Right lobe of liver (tissue), 6 donors: ENCODE measurements around the gene SDK1. TPM values are rescaled to one million over a fixed set of nuclear protein-coding genes. Genes with fewer than 3 reads are reported as not detected.
A peak's percentile ranks its signal among the peaks of the same experiment; 100 is the strongest.

Experiments
- ATAC-seq, 4 donors: fragments of 200-7000 bp; cut with Tn5 transposase; one replicate each; pipeline ENCODE4 v1.9.1; 2020; ENCODE audit warnings: mild to moderate bottlenecking in 4 of 4, moderate library complexity in 4 of 4
- DNase-seq, 3 donors: peaks; one replicate each; pipeline ENCODE4 v3.0.0-alpha.2; 2020
- H3K27ac ChIP-seq, 3 donors: fragments of 200-600 bp; one replicate each; pipeline ENCODE4 v1.8.0; 2022
- H3K27me3 ChIP-seq, 2 donors: fragments of 200-600 bp; one replicate each; pipeline ENCODE4 v1.8.0; 2022
- H3K36me3 ChIP-seq, 4 donors: fragments of 200-600 bp; sonication (generic) in 1 of 4; one replicate each; pipeline versions ENCODE4 v1.5.1 to v1.8.0; 2017 to 2022; ENCODE audit warnings: control low read depth in 1 of 4
- H3K4me1 ChIP-seq, 4 donors: fragments of 200-600 bp; sonication (generic) in 1 of 4; one replicate each; pipeline versions ENCODE4 v1.5.1 to v1.8.0; 2017 to 2022; ENCODE audit warnings: control low read depth in 1 of 4
- H3K4me3 ChIP-seq, 3 donors: fragments of 200-600 bp; one replicate each; pipeline ENCODE4 v1.8.0; 2022
- H3K9me3 ChIP-seq, 4 donors: fragments of 200-600 bp; sonication (generic) in 1 of 4; one replicate each; pipeline versions ENCODE4 v1.5.1 to v1.8.0; 2017 to 2022; ENCODE audit warnings: control low read depth in 1 of 4
- CTCF ChIP-seq, 4 donors: fragments of 200-600 bp in 3 of 4; fragments of 450-650 bp in 1 of 4; IDR thresholded peaks; one replicate each; pipeline versions ENCODE4 v1.5.1 to v1.8.0; 2016 to 2022; ENCODE audit warnings: antibody characterized with exemption in 4 of 4, mild to moderate bottlenecking in 2 of 4
- POLR2A ChIP-seq: fragments of 450-650 bp; IDR thresholded peaks from one replicate; pipeline ENCODE4 v1.6.1; 2017; ENCODE audit warnings: antibody characterized with exemption, mild to moderate bottlenecking
- WGBS: methylation state at CpG from one replicate; pipeline ENCODE4 v1.1.6; 2018; ENCODE audit warnings: low coverage, low lambda C conversion rate; ENCODE audit not compliant: insufficient coverage; ENCODE audit errors: missing lambda C conversion rate; 5-methylcytosine and 5-hydroxymethylcytosine counted together
- intact Hi-C, 2 donors: fragments of 100-400 bp; cut with DNase I; formaldehyde crosslinking; loops; one replicate each; pipeline versions ENCODE4 v1.11.2 to v1.14.1; 2022
- total RNA-seq, 6 experiments: library from RNA; depleted of rRNA in 2 of 6; stranded (reverse); fragments of >200 nt in 2 of 6; fragmentation: NEBNext Ultra II Directional in 3 of 6; extraction: Animal tissue kit (Norgen Biotek cat#: 25700) in 3 of 6; gene quantifications; one replicate each; pipeline versions ENCODE4 v1.1.0 to v1.2.4, GENCODE V29; 2016 to 2023
- donor health status: DM: no; HTN: yes; CAD: no.
- donor health status: DM: no; HTN: no; CAD: no.
- donor health status: DM: no; HTN: no; CAD: no.
- donor health status: DM: no; HTN: yes; CAD: no.
- donor health status: DM: no; HTN: yes; CAD: no.

The SDK1 gene
- total RNA-seq, 6 experiments from 2014 or later, result 0.07 to 1.4 (median 0.65) TPM

- H3K27ac ChIP-seq, result no peak overlapping the region
- H3K27me3 ChIP-seq, result no peaks in the 10 kb centered on the region
- intact Hi-C loops, result no loop called here
- no peaks in the 10 kb centered on the region for H3K36me3 ChIP-seq
- WGBS, result 67% methylated on average over 5 of the region's 7 CpGs
- no peak overlapping the region for H3K4me3 ChIP-seq
- H3K4me1 ChIP-seq, result no peaks in the 10 kb centered on the region
- DNase-seq (peak in 1 of 3 donors; percentile 27), ATAC-seq (no peak)
- no peaks in the 10 kb centered on the region for H3K9me3 ChIP-seq
- no peak for TF ChIP-seq CTCF (IDR thresholded peaks at IDR 0.05)
- TF ChIP-seq POLR2A, result no peak
These were observed 880.4 kb downstream of the SDK1 start for GRCh38 chr7:4181446-4181845.

GRCh38 chr7:4182605-4183300 is 881.7 kb downstream of the SDK1 start:
- ATAC-seq, result no peak
- intact Hi-C loops, result no loop called here
- Histone ChIP-seq H3K27me3 (no peaks in the 10 kb centered on the region), H3K27ac (no peak overlapping the region), H3K9me3 (no peaks in the 10 kb centered on the region), H3K4me3 (no peak overlapping the region), H3K4me1 (no peaks in the 10 kb centered on the region), H3K36me3 (no peaks in the 10 kb centered on the region)
- no peak for TF ChIP-seq CTCF (IDR thresholded peaks at IDR 0.05)
- TF ChIP-seq POLR2A, result no peak
- WGBS, result 50% methylated on average over 2 of the region's 10 CpGs
- peak in 1 of 3 donors; percentile 22 for DNase-seq

- WGBS, result 79% methylated on average over 2 of the region's 4 CpGs
- intact Hi-C loops, result no loop called here
- Histone ChIP-seq H3K27me3 (no peaks in the 10 kb centered on the region), H3K4me3 (no peak overlapping the region), H3K36me3 (no peaks in the 10 kb centered on the region), H3K9me3 (no peaks in the 10 kb centered on the region), H3K27ac (no peak overlapping the region), H3K4me1 (no peaks in the 10 kb centered on the region)
- peak in 1 of 3 donors; percentile 22 for DNase-seq
- ATAC-seq, result no peak
- TF ChIP-seq CTCF (IDR thresholded peaks at IDR 0.05) (no peak), POLR2A (no peak)
These were observed 883.6 kb downstream of the SDK1 start for GRCh38 chr7:4184653-4185052.

GRCh38 chr7:4185136-4185535 is 884.1 kb downstream of the SDK1 start:
- Histone ChIP-seq H3K27ac (no peak overlapping the region), H3K4me1 (no peaks in the 10 kb centered on the region)
- ATAC-seq, result no peak

More at GRCh38 chr7:4185136-4185535, 884.1 kb downstream of the SDK1 start:
- H3K27me3 ChIP-seq, result no peaks in the 10 kb centered on the region
- TF ChIP-seq POLR2A (no peak), CTCF (IDR thresholded peaks at IDR 0.05) (no peak)
- DNase-seq, result no peak
- H3K4me3 ChIP-seq, result no peak overlapping the region
- H3K9me3 ChIP-seq, result no peaks in the 10 kb centered on the region
- no CpG with 5 or more reads among the region's 6 CpGs for WGBS
- no peaks in the 10 kb centered on the region for H3K36me3 ChIP-seq
- intact Hi-C loops, result no loop called here
